ENCODE data around the gene KLHL22.

Gene KLHL22

DNA sequence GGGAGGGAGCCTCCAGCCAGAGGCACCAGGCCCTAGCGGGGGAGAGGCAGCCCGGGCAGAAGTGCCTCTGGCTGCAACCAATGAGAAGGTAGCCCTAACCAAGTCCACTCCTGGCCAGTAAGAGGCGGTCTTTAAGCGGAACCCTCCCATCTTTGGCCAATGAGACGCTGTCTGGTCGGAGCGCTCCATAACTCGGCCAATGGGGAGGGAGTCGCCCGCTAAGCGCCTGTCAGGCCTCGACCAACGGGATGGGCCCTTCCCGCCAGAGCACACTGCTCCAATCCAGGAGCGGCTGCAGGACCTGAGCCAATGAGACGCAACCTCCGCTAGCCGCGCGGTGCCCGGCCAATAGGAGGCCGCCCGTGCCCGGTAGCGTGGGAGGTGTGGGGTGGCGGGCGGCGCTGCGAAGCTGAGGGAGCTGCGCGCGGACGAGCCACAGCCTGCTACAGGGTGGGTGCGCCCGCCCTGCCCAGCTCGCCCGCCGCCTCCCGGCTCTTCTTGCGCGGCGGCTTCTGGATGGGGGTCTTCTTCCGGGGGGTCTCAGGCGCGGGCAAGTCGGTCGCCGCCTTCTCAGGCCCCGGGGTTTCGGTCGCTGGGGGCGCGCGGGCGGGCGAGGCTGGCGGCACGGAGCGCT lies 70.5 kb downstream of the KLHL22 start:
- no peak overlapping the region for H3K4me3 ChIP-seq (ENCODE audit: low read depth, low read length)
- DNase-seq (ENCODE audit: low read depth): no peak
- TF ChIP-seq, protein P1, sequence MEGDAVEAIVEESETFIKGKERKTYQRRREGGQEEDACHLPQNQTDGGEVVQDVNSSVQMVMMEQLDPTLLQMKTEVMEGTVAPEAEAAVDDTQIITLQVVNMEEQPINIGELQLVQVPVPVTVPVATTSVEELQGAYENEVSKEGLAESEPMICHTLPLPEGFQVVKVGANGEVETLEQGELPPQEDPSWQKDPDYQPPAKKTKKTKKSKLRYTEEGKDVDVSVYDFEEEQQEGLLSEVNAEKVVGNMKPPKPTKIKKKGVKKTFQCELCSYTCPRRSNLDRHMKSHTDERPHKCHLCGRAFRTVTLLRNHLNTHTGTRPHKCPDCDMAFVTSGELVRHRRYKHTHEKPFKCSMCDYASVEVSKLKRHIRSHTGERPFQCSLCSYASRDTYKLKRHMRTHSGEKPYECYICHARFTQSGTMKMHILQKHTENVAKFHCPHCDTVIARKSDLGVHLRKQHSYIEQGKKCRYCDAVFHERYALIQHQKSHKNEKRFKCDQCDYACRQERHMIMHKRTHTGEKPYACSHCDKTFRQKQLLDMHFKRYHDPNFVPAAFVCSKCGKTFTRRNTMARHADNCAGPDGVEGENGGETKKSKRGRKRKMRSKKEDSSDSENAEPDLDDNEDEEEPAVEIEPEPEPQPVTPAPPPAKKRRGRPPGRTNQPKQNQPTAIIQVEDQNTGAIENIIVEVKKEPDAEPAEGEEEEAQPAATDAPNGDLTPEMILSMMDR (IDR thresholded peaks at IDR 0.05; ENCODE audit: low read depth, low read length, missing control alignments): no peak

DNA sequence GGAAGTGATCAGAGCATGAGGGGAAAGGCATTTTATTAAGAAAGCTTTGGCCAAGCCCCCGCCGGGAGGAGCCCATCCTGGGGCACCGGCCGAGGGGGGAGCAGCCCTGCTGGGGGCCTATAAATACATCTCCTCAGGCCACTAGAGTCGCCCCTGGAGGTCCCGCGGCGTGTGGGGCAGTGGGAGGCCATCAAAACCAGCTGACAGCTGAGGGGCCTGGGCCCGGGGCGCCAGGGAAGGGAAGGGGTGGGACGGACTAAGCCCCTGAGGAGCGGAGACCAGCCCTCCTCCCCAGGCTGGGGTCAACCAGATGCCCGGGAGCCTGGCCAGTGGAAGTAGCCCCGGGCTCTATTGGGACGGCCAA lies 71.0 kb downstream of the KLHL22 start:
- no peak for DNase-seq (ENCODE audit: low read depth)
- TF ChIP-seq, protein P1 (IDR thresholded peaks at IDR 0.05; ENCODE audit: low read depth, low read length, missing control alignments): no peak
- no peak overlapping the region for H3K4me3 ChIP-seq (ENCODE audit: low read depth, low read length)

DNA sequence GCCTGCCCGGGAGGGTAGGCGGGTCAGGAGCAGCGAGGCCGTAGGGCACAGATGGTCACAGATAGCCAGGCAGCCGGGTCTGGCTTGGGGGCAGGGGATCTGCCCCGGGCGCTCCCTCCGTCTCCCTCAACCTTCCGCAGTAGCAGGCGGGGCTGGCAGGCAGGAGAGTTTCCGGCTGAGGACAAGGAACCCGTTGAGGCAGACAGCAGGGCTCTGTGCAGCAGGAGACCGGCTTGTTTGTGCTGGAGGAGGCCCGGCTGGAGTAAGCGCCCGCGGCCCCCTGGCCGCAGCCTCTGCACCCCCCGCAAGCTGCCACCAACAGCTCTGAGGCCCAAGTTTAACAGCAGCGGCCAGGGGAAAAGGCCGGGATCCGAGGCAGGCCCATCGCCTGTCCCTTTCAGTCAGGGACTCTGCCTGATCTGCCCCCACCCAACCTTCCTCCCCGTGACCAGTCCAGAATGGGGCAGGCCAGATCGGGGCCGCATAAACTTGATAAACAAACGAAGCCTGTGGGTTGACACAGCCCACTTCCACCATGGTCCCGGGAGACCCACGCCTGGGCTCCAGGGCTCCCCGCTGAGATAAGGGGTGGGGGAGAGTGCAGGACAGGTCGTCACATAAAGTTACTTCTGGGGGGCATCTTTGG lies 71.6 kb downstream of the KLHL22 start:
- no peak overlapping the region for H3K4me3 ChIP-seq (ENCODE audit: low read depth, low read length)
- TF ChIP-seq, protein P1 (IDR thresholded peaks at IDR 0.05; ENCODE audit: low read depth, low read length, missing control alignments): no peak

DNA sequence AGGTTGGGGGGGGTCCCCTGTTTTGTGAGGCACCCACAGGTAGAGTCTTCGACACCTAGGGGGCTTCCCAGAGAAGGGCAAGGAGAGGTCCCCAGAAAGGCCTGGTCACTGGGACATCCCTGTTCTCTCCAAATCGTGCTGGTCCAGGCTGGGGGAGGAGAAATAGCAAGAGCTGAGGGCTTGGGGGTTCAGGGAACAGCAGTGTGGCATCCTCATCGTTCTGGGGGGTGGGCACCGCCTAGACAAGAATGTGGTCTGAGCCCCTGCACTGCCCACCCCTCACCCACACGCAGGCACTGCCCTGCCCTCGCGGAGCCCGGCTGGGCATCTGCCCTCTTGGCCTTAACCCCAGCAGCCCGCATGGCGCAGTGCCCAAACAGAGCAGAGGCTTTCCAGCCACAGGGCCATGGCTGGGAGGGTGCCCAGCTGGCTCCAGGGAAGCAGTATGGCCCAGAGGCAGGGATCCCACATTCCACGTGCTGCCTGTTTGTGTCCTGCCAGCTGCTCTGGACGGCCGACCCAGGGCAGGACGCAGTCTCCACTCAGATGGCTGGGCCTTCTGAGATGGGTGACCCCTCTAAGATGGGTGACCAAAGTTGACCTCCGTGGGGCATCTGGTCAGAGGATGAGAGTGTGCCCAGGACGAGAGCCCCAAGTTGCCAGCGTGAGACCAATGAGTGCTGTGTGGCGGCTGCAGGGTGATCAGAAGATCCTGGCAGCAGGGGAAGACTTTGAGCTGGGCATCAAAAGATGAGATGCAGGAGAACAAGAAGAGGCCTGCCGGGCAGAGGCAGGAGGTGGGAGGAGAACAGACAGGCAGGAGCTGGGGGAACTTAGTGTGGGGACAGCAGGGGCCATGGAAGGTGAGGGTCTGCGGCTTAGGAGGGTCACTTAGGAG lies 72.3 kb downstream of the KLHL22 start:
- no peak for DNase-seq (ENCODE audit: low read depth)
- TF ChIP-seq, protein P1 (IDR thresholded peaks at IDR 0.05; ENCODE audit: low read depth, low read length, missing control alignments): no peak
- no peak overlapping the region for H3K4me3 ChIP-seq (ENCODE audit: low read depth, low read length)

More for the DNA sequence above, 71.6 kb downstream of the KLHL22 start:
- no peak for DNase-seq (ENCODE audit: low read depth)

DNA sequence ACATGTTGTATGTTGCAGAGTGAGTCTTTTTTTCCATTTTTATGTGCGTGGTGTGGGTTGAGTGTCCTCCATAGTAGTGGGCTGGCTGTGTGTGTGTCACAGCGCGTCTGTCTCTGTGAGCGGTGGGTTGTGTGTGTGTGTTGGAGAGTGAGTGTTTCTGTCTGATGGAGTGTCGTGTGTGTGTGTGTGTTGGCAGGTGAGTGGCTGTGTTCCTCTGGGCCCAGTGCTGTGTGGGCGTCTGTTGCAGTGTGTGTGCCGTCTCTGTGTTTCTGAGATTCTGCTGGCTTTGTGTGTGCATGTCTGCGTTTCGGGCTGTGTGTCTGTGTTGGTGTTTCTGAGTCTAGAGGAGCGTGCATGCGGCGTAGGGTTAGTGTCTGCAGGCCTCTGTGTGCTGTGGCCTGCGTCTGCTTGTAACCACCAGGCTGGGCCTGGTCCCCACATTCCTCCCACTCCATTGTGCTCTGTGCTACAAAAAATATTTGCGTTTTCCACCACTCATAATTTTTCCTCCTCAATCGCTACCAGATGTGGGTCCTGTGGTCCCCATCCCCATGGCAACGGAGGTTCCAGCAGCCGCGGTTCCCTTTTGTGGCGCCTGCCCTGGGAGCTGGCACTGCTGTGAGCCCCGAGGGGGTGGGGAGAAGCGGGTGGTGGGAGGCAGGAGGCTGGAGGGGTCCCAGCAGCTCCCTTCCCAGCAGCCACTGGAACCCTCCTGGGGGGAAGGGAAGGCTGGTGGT lies 73.2 kb downstream of the KLHL22 start:
- TF ChIP-seq, protein P1 (IDR thresholded peaks at IDR 0.05; ENCODE audit: low read depth, low read length, missing control alignments): no peak
- H3K4me3 ChIP-seq (ENCODE audit: low read depth, low read length): no peak overlapping the region
- DNase-seq (ENCODE audit: low read depth): no peak

DNA sequence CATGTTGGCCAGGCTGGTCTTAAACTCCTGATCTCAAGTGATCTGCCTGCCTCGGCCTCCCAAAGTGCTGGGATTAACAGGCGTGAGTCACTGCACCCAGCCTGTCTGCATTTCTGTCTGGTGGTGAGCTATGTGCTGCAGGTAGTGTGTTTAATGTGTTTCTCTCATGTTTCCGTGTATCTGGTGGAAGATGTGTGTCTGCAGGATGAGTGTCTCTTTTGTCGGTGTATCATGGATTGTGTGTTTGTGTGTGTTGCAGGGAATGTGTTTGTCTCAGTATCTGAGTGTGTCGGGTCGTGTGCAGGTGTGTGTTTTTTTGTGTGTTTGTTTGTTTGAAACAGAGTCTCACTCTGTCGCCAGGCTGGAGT lies 74.1 kb downstream of the KLHL22 start:
- TF ChIP-seq, protein P1 (IDR thresholded peaks at IDR 0.05; ENCODE audit: low read depth, low read length, missing control alignments): no peak

More for the DNA sequence above, 74.1 kb downstream of the KLHL22 start:
- DNase-seq (ENCODE audit: low read depth): no peak
- H3K4me3 ChIP-seq (ENCODE audit: low read depth, low read length): no peak overlapping the region
